Keratinocyte (primary cell): ENCODE data around the gene TRIM25. TPM values are rescaled to one million over a fixed set of nuclear protein-coding genes. Genes with fewer than 3 reads are reported as not detected.

Source experiments
- DNase-seq: peaks from one replicate; pipeline ENCODE4 v3.0.0-alpha.2; 2011; ENCODE audit warnings: low read depth, missing footprints, low spot score
- FAIRE-seq: peaks from 2 replicates; lab custom pipeline; 2011; peaks lifted over from hg19 to GRCh38; lab: Jason Lieb, UNC
- H2AFZ ChIP-seq: 2 replicates; pipeline ENCODE4 v1.6.0; 2012; ENCODE audit warnings: low read length, control low read depth, inconsistent platforms; ENCODE audit not compliant: control insufficient read depth
- H3K27ac ChIP-seq: 2 replicates; pipeline ENCODE4 v1.5.1; 2011; ENCODE audit warnings: low read length; ENCODE audit not compliant: control insufficient read depth, insufficient read depth
- H3K27me3 ChIP-seq: 3 replicates; pipeline ENCODE4 v1.6.0; 2011; ENCODE audit warnings: low read length; ENCODE audit not compliant: control insufficient read depth, insufficient read depth; ENCODE audit errors: extremely low read depth
- H3K36me3 ChIP-seq, 2 experiments: 2 replicates in 1 of 2; 3 replicates in 1 of 2; pipeline ENCODE4 v1.5.1; 2011; ENCODE audit warnings: low read length in 2 of 2, mild to moderate bottlenecking in 1 of 2; ENCODE audit not compliant: control insufficient read depth in 2 of 2, insufficient read depth in 2 of 2; ENCODE audit errors: extremely low read depth in 1 of 2
- H3K4me1 ChIP-seq: 3 replicates; pipeline ENCODE4 v1.5.1; 2011; ENCODE audit warnings: low read length; ENCODE audit not compliant: control insufficient read depth, insufficient read depth; ENCODE audit errors: extremely low read depth
- H3K4me2 ChIP-seq: 3 replicates; pipeline ENCODE4 v1.6.0; 2011; ENCODE audit warnings: low read depth, low read length; ENCODE audit not compliant: control insufficient read depth, insufficient read depth; ENCODE audit errors: extremely low read depth
- H3K4me3 ChIP-seq, 3 experiments: fragments of 200-600 bp in 1 of 3; sonication (generic) in 1 of 3; 2 replicates in 2 of 3; 3 replicates in 1 of 3; pipeline ENCODE4 v1.5.1; 2011 to 2016; ENCODE audit warnings: low read length in 3 of 3, mild to moderate bottlenecking in 3 of 3, control low read depth in 2 of 3, inconsistent platforms in 1 of 3, low read depth in 1 of 3, mixed read lengths in 1 of 3, mixed run types in 1 of 3, moderate library complexity in 1 of 3; ENCODE audit not compliant: control insufficient read depth in 2 of 3, insufficient read depth in 2 of 3; ENCODE audit errors: extremely low read depth in 1 of 3
- H3K79me2 ChIP-seq: 2 replicates; pipeline ENCODE4 v1.6.0; 2012; ENCODE audit warnings: low read length; ENCODE audit not compliant: control insufficient read depth, insufficient read depth
- H3K9ac ChIP-seq: 3 replicates; pipeline ENCODE4 v1.6.0; 2011; ENCODE audit warnings: low read length; ENCODE audit not compliant: control insufficient read depth, insufficient read depth; ENCODE audit errors: extremely low read depth
- H3K9me1 ChIP-seq: 3 replicates; pipeline ENCODE4 v1.6.0; 2011; ENCODE audit warnings: low read length; ENCODE audit not compliant: control insufficient read depth, insufficient read depth; ENCODE audit errors: extremely low read depth
- H3K9me3 ChIP-seq: 2 replicates; pipeline ENCODE4 v1.5.1; 2012; ENCODE audit warnings: low read depth, low read length; ENCODE audit not compliant: control insufficient read depth
- H4K20me1 ChIP-seq: 3 replicates; pipeline ENCODE4 v1.6.0; 2011; ENCODE audit warnings: low read length; ENCODE audit not compliant: control insufficient read depth, insufficient read depth; ENCODE audit errors: extremely low read depth
- CTCF ChIP-seq, 3 experiments: IDR thresholded peaks in 1 of 3; conservative IDR thresholded peaks in 1 of 3; optimal IDR thresholded peaks in 1 of 3; 2 replicates in 2 of 3; 3 replicates in 1 of 3; pipeline versions ENCODE3 to v1.5.1; 2011; ENCODE audit warnings: low read length in 3 of 3, mild to moderate bottlenecking in 3 of 3, moderate library complexity in 2 of 3, control low read depth in 1 of 3, inconsistent platforms in 1 of 3; ENCODE audit not compliant: insufficient read depth in 2 of 3; ENCODE audit errors: extremely low read depth in 1 of 3
- EZH2 ChIP-seq: IDR thresholded peaks from one replicate; pipeline ENCODE4 v1.6.1; 2012; ENCODE audit warnings: inconsistent platforms, mild to moderate bottlenecking, low read length, moderate library complexity
- dilution Hi-C: fragments of 300-500 bp; cut with MboI; formaldehyde crosslinking; loops from one replicate; pipeline ENCODE4 v1.7.0; 2020; ENCODE audit warnings: low sequenced_read_pairs; ENCODE audit not compliant: extremely low pct_ligation_motif_present
- polyA plus RNA-seq, 5 experiments: library from polyadenylated mRNA; depleted of rRNA in 3 of 5; stranded (reverse) in 3 of 5; stranded (forward) in 1 of 5; unstranded in 1 of 5; fragments of >200 nt; gene quantifications; 1 replicate in 1 of 5; 2 replicates in 3 of 5; 3 replicates in 1 of 5; pipeline versions ENCODE4 v1.2.1 to v1.2.3, GENCODE V29; 2011 to 2012; ENCODE audit warnings: missing spikeins in 2 of 5, low read depth in 1 of 5, low replicate concordance in 1 of 5

Gene TRIM25
- polyA plus RNA-seq, 1 donor (not counting 4 experiments of a cell fraction or from before 2014, with no cell fraction given) = 60.3 TPM

- peak overlapping the region; percentile 93 for H3K27ac ChIP-seq
- peaks cover 2 to 28% of the 10 kb centered on the region in 2 experiments for H3K36me3 ChIP-seq
- TF ChIP-seq CTCF (optimal IDR thresholded peaks at IDR 0.05 in 1 of 3, IDR thresholded peaks at IDR 0.05 in 1 of 3, conservative IDR thresholded peaks at IDR 0.05 in 1 of 3; ENCODE audit: extremely low read depth in 1 of 3, insufficient read depth in 2 of 3, low read length in 3 of 3) = no peak
- no peak for TF ChIP-seq EZH2
- H3K9me1 ChIP-seq = no peaks in the 10 kb centered on the region
- peak overlapping the region; percentile 97 for H3K9ac ChIP-seq
- H3K79me2 ChIP-seq = peaks cover 55% of the 10 kb centered on the region
- H3K9me3 ChIP-seq = no peaks in the 10 kb centered on the region
- FAIRE-seq = no peak
- peak overlapping the region; percentile 85 to 97 (median 93) for H3K4me3 ChIP-seq
- peak overlapping the region; percentile 97 for H3K4me2 ChIP-seq
- no peak for DNase-seq
- dilution Hi-C loops = no loop called here
- H3K27me3 ChIP-seq = no peaks in the 10 kb centered on the region
- no peak overlapping the region for H2AFZ ChIP-seq
- H3K4me1 ChIP-seq = peaks cover 40% of the 10 kb centered on the region
- no peaks in the 10 kb centered on the region for H4K20me1 ChIP-seq
These were observed 893 bp downstream of the TRIM25 start for GRCh38 chr17:56913000-56913311.

- TF ChIP-seq CTCF (optimal IDR thresholded peaks at IDR 0.05 in 1 of 3, IDR thresholded peaks at IDR 0.05 in 1 of 3, conservative IDR thresholded peaks at IDR 0.05 in 1 of 3; ENCODE audit: extremely low read depth in 1 of 3, insufficient read depth in 2 of 3, low read length in 3 of 3) (no peak), EZH2 (no peak)
- H3K4me3 ChIP-seq = peak overlapping the region; percentile 85 to 97 (median 93)
- H3K27ac ChIP-seq = peak overlapping the region; percentile 93
- H3K4me1 ChIP-seq = peaks cover 40% of the 10 kb centered on the region
- H3K27me3 ChIP-seq = no peaks in the 10 kb centered on the region
- H4K20me1 ChIP-seq = no peaks in the 10 kb centered on the region
- H3K36me3 ChIP-seq = peaks cover 5 to 33% of the 10 kb centered on the region in 2 experiments
- peak overlapping the region; percentile 97 for H3K9ac ChIP-seq
- H3K4me2 ChIP-seq = peak overlapping the region; percentile 97
- H2AFZ ChIP-seq = no peak overlapping the region
- dilution Hi-C loops = no loop called here
- no peaks in the 10 kb centered on the region for H3K9me3 ChIP-seq
- peaks cover 59% of the 10 kb centered on the region for H3K79me2 ChIP-seq
- FAIRE-seq (no peak), DNase-seq (no peak)
- H3K9me1 ChIP-seq = no peaks in the 10 kb centered on the region
These were observed 1.5 kb downstream of the TRIM25 start for GRCh38 chr17:56912105-56912999.
